Testis (tissue), 2 donors: ENCODE results near the gene ANO4.

ENCODE experiments used
- POLR2A ChIP-seq: fragments of 450-650 bp; IDR thresholded peaks from one replicate; pipeline ENCODE4 v1.6.1; 2017; ENCODE audit warnings: antibody characterized with exemption, mild to moderate bottlenecking, moderate library complexity
- TF ChIP-seq, protein P1 (sequence below), 3 experiments: fragments of 450-650 bp in 2 of 3; fragments of 200-600 bp in 1 of 3; sonication (generic) in 1 of 3; IDR thresholded peaks; one replicate each; pipeline ENCODE4 v1.5.1; 2016 to 2019; ENCODE audit warnings: antibody characterized with exemption in 3 of 3, mild to moderate bottlenecking in 2 of 3, moderate library complexity in 1 of 3

GRCh38 chr12:100845095-100845494, 50.5 kb downstream of the ANO4 start:
- TF ChIP-seq, protein P1, sequence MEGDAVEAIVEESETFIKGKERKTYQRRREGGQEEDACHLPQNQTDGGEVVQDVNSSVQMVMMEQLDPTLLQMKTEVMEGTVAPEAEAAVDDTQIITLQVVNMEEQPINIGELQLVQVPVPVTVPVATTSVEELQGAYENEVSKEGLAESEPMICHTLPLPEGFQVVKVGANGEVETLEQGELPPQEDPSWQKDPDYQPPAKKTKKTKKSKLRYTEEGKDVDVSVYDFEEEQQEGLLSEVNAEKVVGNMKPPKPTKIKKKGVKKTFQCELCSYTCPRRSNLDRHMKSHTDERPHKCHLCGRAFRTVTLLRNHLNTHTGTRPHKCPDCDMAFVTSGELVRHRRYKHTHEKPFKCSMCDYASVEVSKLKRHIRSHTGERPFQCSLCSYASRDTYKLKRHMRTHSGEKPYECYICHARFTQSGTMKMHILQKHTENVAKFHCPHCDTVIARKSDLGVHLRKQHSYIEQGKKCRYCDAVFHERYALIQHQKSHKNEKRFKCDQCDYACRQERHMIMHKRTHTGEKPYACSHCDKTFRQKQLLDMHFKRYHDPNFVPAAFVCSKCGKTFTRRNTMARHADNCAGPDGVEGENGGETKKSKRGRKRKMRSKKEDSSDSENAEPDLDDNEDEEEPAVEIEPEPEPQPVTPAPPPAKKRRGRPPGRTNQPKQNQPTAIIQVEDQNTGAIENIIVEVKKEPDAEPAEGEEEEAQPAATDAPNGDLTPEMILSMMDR (IDR thresholded peaks at IDR 0.05), result no peak
- no peak for TF ChIP-seq POLR2A
